Measurements from ENCODE around the gene ANKUB1.

ANKUB1 gene

GRCh38 chr3:149808209-149808829 lies 16.0 kb upstream of the ANKUB1 start:
- DNase-seq, result peak; percentile 84

GRCh38 chr3:149806171-149806778 lies 13.9 kb upstream of the ANKUB1 start:
- DNase-seq, result no peak

GRCh38 chr3:149801639-149802038 lies 9.3 kb upstream of the ANKUB1 start:
- DNase-seq, result no peak

GRCh38 chr3:149801195-149801594 lies 8.8 kb upstream of the ANKUB1 start:
- DNase-seq, result no peak

GRCh38 chr3:149800693-149801092 lies 8.3 kb upstream of the ANKUB1 start:
- no peak for DNase-seq

GRCh38 chr3:149796026-149796425 lies 3.7 kb upstream of the ANKUB1 start:
- no peak for DNase-seq

- no peak for DNase-seq
Observed at GRCh38 chr3:149790698-149791097, 1.7 kb downstream of the ANKUB1 start.

- DNase-seq, result no peak
Observed at GRCh38 chr3:149790268-149790667, 2.1 kb downstream of the ANKUB1 start.

GRCh38 chr3:149784064-149784704 lies 8.2 kb downstream of the ANKUB1 start:
- no peak for DNase-seq

- no peak for DNase-seq
Observed at GRCh38 chr3:149783576-149783975, 8.8 kb downstream of the ANKUB1 start.

GRCh38 chr3:149781741-149782140 lies 10.6 kb downstream of the ANKUB1 start:
- DNase-seq, result no peak

GRCh38 chr3:149781211-149781610 lies 11.1 kb downstream of the ANKUB1 start:
- no peak for DNase-seq

- no peak for DNase-seq
Observed at GRCh38 chr3:149777414-149778214, 14.7 kb downstream of the ANKUB1 start.

- no peak for DNase-seq
Observed at GRCh38 chr3:149776170-149776569, 16.2 kb downstream of the ANKUB1 start.

GRCh38 chr3:149772861-149773260 lies 19.5 kb downstream of the ANKUB1 start:
- no peak for DNase-seq

- DNase-seq, result peak; percentile 67
Observed at GRCh38 chr3:149771652-149772271, 20.6 kb downstream of the ANKUB1 start.

GRCh38 chr3:149770246-149770645 lies 22.1 kb downstream of the ANKUB1 start:
- DNase-seq, result no peak

- DNase-seq, result no peak
Observed at GRCh38 chr3:149768704-149769103, 23.6 kb downstream of the ANKUB1 start.

- no peak for DNase-seq
Observed at GRCh38 chr3:149767720-149768119, 24.6 kb downstream of the ANKUB1 start.

GRCh38 chr3:149765762-149766334 lies 26.5 kb downstream of the ANKUB1 start:
- no peak for DNase-seq

- DNase-seq, result no peak
Observed at GRCh38 chr3:149764302-149764701, 28.1 kb downstream of the ANKUB1 start.

- DNase-seq, result no peak
Observed at GRCh38 chr3:149763565-149764195, 28.7 kb downstream of the ANKUB1 start.

Measured in activated effector memory CD4-positive, alpha-beta T cell treated with anti-CD3 and anti-CD28 coated beads, Interleukin-2, amount 50 U/mL, for 16 hours (primary cell).